Trophoblast cell (in vitro differentiated cells and primary cell): ENCODE measurements around the gene WASF3. TPM values are rescaled to one million over a fixed set of nuclear protein-coding genes. Genes with fewer than 3 reads are reported as not detected.

ENCODE experiments used
- DNase-seq, 2 donors: peaks; one replicate each; pipeline ENCODE4 v3.0.0-alpha.2; 2016
- H2AFZ ChIP-seq: 2 replicates; pipeline ENCODE4 v1.6.1; 2013; ENCODE audit warnings: low read length, moderate library complexity, mild to moderate bottlenecking; ENCODE audit not compliant: insufficient read depth, poor library complexity
- H2AK5ac ChIP-seq: 2 replicates; pipeline ENCODE4 v1.6.1; 2013; ENCODE audit warnings: mild to moderate bottlenecking, low read length
- H2BK120ac ChIP-seq: 2 replicates; pipeline ENCODE4 v1.6.1; 2013; ENCODE audit warnings: low read length, mild to moderate bottlenecking, moderate library complexity; ENCODE audit not compliant: insufficient read depth, poor library complexity
- H2BK12ac ChIP-seq: 2 replicates; pipeline ENCODE4 v1.6.1; 2013; ENCODE audit warnings: mild to moderate bottlenecking, low read length, moderate library complexity
- H2BK5ac ChIP-seq: 2 replicates; pipeline ENCODE4 v1.6.1; 2013; ENCODE audit warnings: low read length, low read depth, moderate library complexity, mild to moderate bottlenecking; ENCODE audit not compliant: poor library complexity
- H3K14ac ChIP-seq: 2 replicates; pipeline ENCODE4 v1.6.1; 2013; ENCODE audit warnings: mild to moderate bottlenecking, low read length
- H3K18ac ChIP-seq: 2 replicates; pipeline ENCODE4 v1.6.1; 2013; ENCODE audit warnings: mild to moderate bottlenecking, low read length
- H3K23ac ChIP-seq: 2 replicates; pipeline ENCODE4 v1.6.1; 2013; ENCODE audit warnings: low read length
- H3K27ac ChIP-seq: 2 replicates; pipeline ENCODE4 v1.5.1; 2013; ENCODE audit warnings: low read depth, mild to moderate bottlenecking, inconsistent platforms, low read length, moderate library complexity
- H3K27me3 ChIP-seq: 2 replicates; pipeline ENCODE4 v1.6.1; 2013; ENCODE audit warnings: inconsistent platforms, mild to moderate bottlenecking, low read length, moderate library complexity; ENCODE audit not compliant: insufficient read depth
- H3K36me3 ChIP-seq, 2 experiments: 1 replicate in 1 of 2; 2 replicates in 1 of 2; pipeline ENCODE4 v1.6.1; 2013; ENCODE audit warnings: low read length in 2 of 2, mild to moderate bottlenecking in 2 of 2, moderate library complexity in 1 of 2; ENCODE audit not compliant: insufficient read depth in 2 of 2, control insufficient read depth in 1 of 2
- H3K4ac ChIP-seq: 2 replicates; pipeline ENCODE4 v1.6.1; 2013; ENCODE audit warnings: low read depth, mild to moderate bottlenecking, low read length, moderate library complexity
- H3K4me1 ChIP-seq, 2 experiments: 1 replicate in 1 of 2; 2 replicates in 1 of 2; pipeline ENCODE4 v1.6.1; 2013; ENCODE audit warnings: low read length in 2 of 2, mild to moderate bottlenecking in 2 of 2, moderate library complexity in 1 of 2; ENCODE audit not compliant: insufficient read depth in 2 of 2, control insufficient read depth in 1 of 2
- H3K4me2 ChIP-seq: 2 replicates; pipeline ENCODE4 v1.6.1; 2013; ENCODE audit warnings: inconsistent platforms, mild to moderate bottlenecking, low read length, moderate library complexity
- H3K4me3 ChIP-seq: 2 replicates; pipeline ENCODE4 v1.5.1; 2013; ENCODE audit warnings: mild to moderate bottlenecking, low read depth, low read length, inconsistent platforms
- H3K79me1 ChIP-seq: one replicate; pipeline ENCODE4 v1.6.1; 2013; ENCODE audit warnings: low read length
- H3K79me2 ChIP-seq: 2 replicates; pipeline ENCODE4 v1.6.1; 2013; ENCODE audit warnings: low read length, mild to moderate bottlenecking; ENCODE audit not compliant: control insufficient read depth, insufficient read depth, poor library complexity
- H3K9ac ChIP-seq: 2 replicates; pipeline ENCODE4 v1.6.1; 2013; ENCODE audit warnings: mild to moderate bottlenecking, low read length
- H3K9me3 ChIP-seq: 2 replicates; pipeline ENCODE4 v1.6.1; 2013; ENCODE audit warnings: low read depth, mild to moderate bottlenecking, control low read depth, inconsistent platforms, low read length; ENCODE audit not compliant: insufficient read depth
- H4K12ac ChIP-seq: 2 replicates; pipeline ENCODE4 v1.6.1; 2013; ENCODE audit warnings: low read depth, mild to moderate bottlenecking, low read length, moderate library complexity
- H4K8ac ChIP-seq: 2 replicates; pipeline ENCODE4 v1.6.1; 2013; ENCODE audit warnings: low read depth, mild to moderate bottlenecking, low read length, moderate library complexity
- H4K91ac ChIP-seq: one replicate; pipeline ENCODE4 v1.6.1; 2013; ENCODE audit warnings: low read depth, mild to moderate bottlenecking, low read length, moderate library complexity
- WGBS: extraction: QIAGEN DNeasy Blood & Tissue Kit; methylation state at CpG from one replicate; pipeline ENCODE4 v1.1.7; 2013; ENCODE audit warnings: missing lambda C conversion rate; ENCODE audit not compliant: insufficient read length, insufficient coverage; ENCODE audit errors: extremely low coverage; 5-methylcytosine and 5-hydroxymethylcytosine counted together
- polyA plus RNA-seq: library from polyadenylated mRNA; stranded (reverse); fragments of 200-250 nt; gene quantifications from 2 replicates; pipeline ENCODE4 v1.2.3, GENCODE V29; 2013

Gene WASF3
- 3.3 and 3.6 TPM in 2 replicates for polyA plus RNA-seq

DNA sequence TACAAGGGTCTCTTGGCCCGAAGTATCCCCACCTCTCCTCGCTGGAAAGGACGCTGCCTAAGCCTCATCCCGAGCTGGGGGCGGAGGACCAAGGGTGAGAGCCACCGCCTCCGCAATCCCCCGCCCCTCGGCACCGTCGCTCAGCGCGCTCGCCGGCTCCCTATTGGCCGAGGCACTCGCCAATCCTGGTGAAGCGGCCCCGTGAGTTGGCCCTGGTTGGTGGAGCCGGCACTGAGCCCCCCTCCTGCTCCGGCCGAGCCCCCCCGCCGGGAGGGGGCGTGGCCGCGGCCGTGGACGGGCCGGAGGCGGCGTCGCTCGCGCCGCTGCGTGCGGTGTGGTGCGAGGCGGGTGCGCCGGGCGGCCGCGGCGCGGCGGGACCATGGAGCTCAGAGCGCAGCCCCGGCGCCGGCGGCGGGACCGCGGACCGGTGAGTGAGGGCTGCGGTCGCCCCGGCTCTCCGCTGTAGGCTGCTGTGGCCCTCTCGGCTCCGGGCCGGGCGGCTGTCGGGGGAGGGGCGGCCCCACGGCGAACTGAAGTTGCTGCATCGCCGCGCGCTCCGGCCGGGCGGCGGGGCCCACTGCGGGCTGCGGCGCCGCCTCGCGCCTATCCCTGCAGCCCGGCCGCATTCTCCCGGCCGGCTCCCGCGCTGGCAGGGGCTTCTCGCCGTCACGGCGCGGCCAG is at the start of gene WASF3:
WASF3 (plus strand) TSS at position 291 of the 681 bp plus-strand sequence. CDS start 84,588 bp downstream, outside the sequence.
- WGBS, result no CpG with 5 or more reads among the region's 94 CpGs
- Histone ChIP-seq H3K4me1 (peaks cover 3 to 7% of the 10 kb centered on the region in 2 experiments), H4K91ac (no peak within 1 kb of the TSS), H3K36me3 (no peaks in the 10 kb centered on the region), H3K4ac (no peak within 1 kb of the TSS), H3K4me3 (peak within 1 kb of the TSS; percentile 80), H3K4me2 (peak within 1 kb of the TSS; percentile 99), H3K18ac (peak within 1 kb of the TSS; percentile 46), H3K27ac (no peak within 1 kb of the TSS), H2BK12ac (no peak within 1 kb of the TSS), H3K9me3 (no peaks in the 10 kb centered on the region), H3K79me1 (peaks cover 2% of the 10 kb centered on the region), H2BK5ac (no peak within 1 kb of the TSS), H4K8ac (peak within 1 kb of the TSS; percentile 65), H2AFZ (peak within 1 kb of the TSS; percentile 94), H4K12ac (peak within 1 kb of the TSS; percentile 25), H3K79me2 (peaks cover 2% of the 10 kb centered on the region), H2AK5ac (no peak within 1 kb of the TSS), H2BK120ac (no peak within 1 kb of the TSS), H3K9ac (peak within 1 kb of the TSS; percentile 50), H3K27me3 (peaks cover 7% of the 10 kb centered on the region), H3K23ac (no peak within 1 kb of the TSS), H3K14ac (peak within 1 kb of the TSS; percentile 54)
- DNase-seq, result peak; percentile 77 to 85

DNA sequence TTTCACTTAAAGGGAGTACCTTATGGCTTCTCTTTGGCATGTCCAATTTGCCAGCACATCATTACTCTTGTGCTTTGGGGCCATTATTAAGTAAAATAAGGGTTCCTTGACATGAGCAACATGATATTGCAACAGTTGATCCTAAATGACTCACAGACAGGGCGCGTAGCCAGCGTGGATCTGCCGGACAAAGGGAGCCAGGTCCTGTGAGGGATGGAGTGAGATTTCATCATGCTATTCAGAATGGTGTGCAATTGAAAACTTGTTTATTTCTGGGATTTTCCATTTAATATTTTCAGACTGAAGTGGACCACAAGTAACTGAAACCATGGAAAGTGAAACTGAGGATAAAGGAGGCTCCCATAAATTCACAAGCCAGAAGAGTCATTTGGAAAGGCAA is 48.6 kb upstream of the WASF3 start:
- WGBS, result no CpG with 5 or more reads among the region's 4 CpGs
- H4K12ac ChIP-seq, result no peak overlapping the region

DNA sequence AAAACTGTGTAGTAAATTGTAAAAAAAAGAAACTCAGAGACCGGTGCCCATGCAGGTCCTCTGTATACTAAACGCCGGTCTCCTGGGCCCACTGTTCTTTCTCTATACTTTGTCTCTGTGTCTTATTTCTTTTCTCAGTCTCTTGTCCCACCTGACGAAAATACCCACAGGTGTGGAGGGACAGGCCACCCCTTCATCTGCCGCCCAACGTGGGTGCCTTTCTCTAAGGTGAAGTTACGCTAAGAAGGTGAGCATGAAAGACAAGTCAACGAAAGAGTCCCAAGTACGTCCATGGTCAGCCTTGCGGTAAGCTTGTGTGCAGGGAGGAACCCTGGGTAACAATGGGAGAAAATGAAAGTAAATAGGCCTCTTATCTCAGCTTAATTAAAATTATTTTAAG is 48.0 kb upstream of the WASF3 start:
- Histone ChIP-seq H4K12ac (no peak overlapping the region), H2AK5ac (no peak overlapping the region), H3K14ac (no peak overlapping the region), H3K79me2 (no peaks in the 10 kb centered on the region), H3K4ac (no peak overlapping the region), H2BK12ac (no peak overlapping the region), H3K9me3 (peaks cover 19% of the 10 kb centered on the region), H4K91ac (no peak overlapping the region), H3K79me1 (no peaks in the 10 kb centered on the region), H3K18ac (no peak overlapping the region), H3K4me3 (no peak overlapping the region), H3K27ac (no peak overlapping the region), H3K23ac (no peak overlapping the region), H3K4me1 (no peaks in the 10 kb centered on the region), H3K27me3 (no peaks in the 10 kb centered on the region), H3K9ac (no peak overlapping the region), H3K4me2 (no peak overlapping the region), H4K8ac (no peak overlapping the region), H2BK5ac (no peak overlapping the region), H2BK120ac (no peak overlapping the region), H2AFZ (no peak overlapping the region), H3K36me3 (no peaks in the 10 kb centered on the region)
- no peak for DNase-seq
- no CpG with 5 or more reads among the region's 10 CpGs for WGBS

More for the DNA sequence above, 48.6 kb upstream of the WASF3 start:
- Histone ChIP-seq H3K18ac (no peak overlapping the region), H3K9me3 (peaks cover 19% of the 10 kb centered on the region), H2AK5ac (no peak overlapping the region), H2BK5ac (no peak overlapping the region), H3K9ac (no peak overlapping the region), H4K91ac (no peak overlapping the region), H3K4me2 (no peak overlapping the region), H3K79me2 (no peaks in the 10 kb centered on the region), H3K4me1 (no peaks in the 10 kb centered on the region), H3K36me3 (no peaks in the 10 kb centered on the region), H4K8ac (no peak overlapping the region), H2BK12ac (no peak overlapping the region), H2AFZ (no peak overlapping the region), H3K27me3 (no peaks in the 10 kb centered on the region), H3K79me1 (no peaks in the 10 kb centered on the region), H3K14ac (no peak overlapping the region), H3K23ac (no peak overlapping the region), H3K4ac (no peak overlapping the region), H3K27ac (no peak overlapping the region), H3K4me3 (no peak overlapping the region), H2BK120ac (no peak overlapping the region)
- DNase-seq, result no peak

DNA sequence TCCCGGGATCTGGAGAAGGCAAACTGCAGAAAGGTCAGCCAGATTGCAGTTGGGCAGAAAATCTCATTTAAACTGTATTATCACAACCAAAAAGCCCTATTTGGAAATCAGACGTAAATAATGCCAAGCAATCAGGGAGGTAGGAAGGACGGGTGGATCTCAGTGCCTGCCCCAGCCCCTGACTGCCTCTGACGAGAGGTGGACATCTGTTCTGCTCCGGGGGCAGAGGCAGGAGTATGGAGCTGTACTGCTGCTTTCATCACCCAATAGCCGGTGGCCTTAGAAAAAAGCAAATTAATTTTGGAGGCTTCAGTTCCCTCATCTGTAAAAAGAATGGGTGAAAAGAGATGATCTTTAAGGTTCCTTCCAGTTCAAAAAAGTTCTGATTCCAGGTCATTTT is 43.6 kb upstream of the WASF3 start:
- Histone ChIP-seq H3K27me3 (no peaks in the 10 kb centered on the region), H3K79me1 (no peaks in the 10 kb centered on the region), H4K8ac (no peak overlapping the region), H2AK5ac (no peak overlapping the region), H3K23ac (no peak overlapping the region), H2AFZ (no peak overlapping the region), H3K9ac (no peak overlapping the region), H4K12ac (no peak overlapping the region), H3K4me2 (no peak overlapping the region), H3K14ac (no peak overlapping the region), H3K18ac (no peak overlapping the region), H3K4me3 (no peak overlapping the region), H4K91ac (no peak overlapping the region), H3K79me2 (no peaks in the 10 kb centered on the region), H2BK12ac (no peak overlapping the region), H2BK120ac (no peak overlapping the region), H3K4me1 (no peaks in the 10 kb centered on the region), H3K36me3 (no peaks in the 10 kb centered on the region), H3K9me3 (peaks cover 9% of the 10 kb centered on the region), H3K27ac (no peak overlapping the region), H3K4ac (no peak overlapping the region), H2BK5ac (no peak overlapping the region)
- DNase-seq, result no peak
- no CpG with 5 or more reads among the region's 6 CpGs for WGBS
